HG03521 (cell line): ENCODE data around the gene ANKS6.
"Not testable (repeated sequence)": the region's sequence is repeated elsewhere in the genome, so short reads cannot be mapped to it uniquely, and the experiment has no call there.

Experiments
- ATAC-seq: cut with Tn5 transposase; IDR thresholded peaks from one replicate; pipeline ENCODE4 v1.9.1; 2021; ENCODE audit warnings: mild to moderate bottlenecking, moderate library complexity; ENCODE audit not compliant: unreplicated experiment

ANKS6 gene

DNA sequence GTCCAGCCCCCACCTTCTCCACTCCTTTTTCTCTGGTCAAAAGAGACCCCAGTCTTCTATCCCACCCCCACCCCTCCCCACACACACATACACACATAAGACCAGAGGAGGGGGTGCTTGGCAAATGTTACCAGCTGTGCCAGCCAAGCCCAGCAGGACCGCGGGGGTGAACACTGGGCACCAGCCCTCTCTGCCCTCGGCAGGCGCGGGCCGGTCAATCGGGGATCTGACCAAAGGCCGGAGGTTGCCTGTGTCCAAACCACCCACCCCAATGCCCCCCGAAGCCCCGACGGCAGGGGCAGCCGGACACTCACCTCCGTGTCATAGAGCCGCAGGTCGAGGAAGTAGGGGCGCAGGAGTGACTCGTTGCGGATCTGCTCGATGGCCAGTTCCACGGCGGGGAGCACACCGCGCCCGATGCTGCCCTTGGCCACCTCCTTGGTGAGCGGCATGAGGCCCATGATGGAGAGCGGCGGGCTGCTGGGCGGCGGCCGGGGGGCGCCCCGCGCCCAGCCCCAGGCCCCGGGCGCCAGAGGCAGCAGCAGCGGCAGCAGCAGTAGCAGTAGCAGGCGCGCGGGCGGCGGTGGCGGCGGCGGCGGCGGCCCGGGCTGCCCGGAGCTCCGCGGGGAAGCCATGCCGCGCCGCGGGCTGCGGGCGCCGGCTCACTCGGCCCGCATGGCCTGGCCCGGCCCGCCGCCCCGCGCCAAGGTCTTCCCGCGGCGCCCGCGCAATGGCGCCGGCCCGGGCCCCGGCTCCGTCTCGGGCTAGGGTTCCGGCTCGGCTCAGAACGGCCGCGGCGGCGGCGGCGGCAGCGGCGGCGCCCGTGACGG, 88.0 kb downstream of the ANKS6 start:
- ATAC-seq = no peak

DNA sequence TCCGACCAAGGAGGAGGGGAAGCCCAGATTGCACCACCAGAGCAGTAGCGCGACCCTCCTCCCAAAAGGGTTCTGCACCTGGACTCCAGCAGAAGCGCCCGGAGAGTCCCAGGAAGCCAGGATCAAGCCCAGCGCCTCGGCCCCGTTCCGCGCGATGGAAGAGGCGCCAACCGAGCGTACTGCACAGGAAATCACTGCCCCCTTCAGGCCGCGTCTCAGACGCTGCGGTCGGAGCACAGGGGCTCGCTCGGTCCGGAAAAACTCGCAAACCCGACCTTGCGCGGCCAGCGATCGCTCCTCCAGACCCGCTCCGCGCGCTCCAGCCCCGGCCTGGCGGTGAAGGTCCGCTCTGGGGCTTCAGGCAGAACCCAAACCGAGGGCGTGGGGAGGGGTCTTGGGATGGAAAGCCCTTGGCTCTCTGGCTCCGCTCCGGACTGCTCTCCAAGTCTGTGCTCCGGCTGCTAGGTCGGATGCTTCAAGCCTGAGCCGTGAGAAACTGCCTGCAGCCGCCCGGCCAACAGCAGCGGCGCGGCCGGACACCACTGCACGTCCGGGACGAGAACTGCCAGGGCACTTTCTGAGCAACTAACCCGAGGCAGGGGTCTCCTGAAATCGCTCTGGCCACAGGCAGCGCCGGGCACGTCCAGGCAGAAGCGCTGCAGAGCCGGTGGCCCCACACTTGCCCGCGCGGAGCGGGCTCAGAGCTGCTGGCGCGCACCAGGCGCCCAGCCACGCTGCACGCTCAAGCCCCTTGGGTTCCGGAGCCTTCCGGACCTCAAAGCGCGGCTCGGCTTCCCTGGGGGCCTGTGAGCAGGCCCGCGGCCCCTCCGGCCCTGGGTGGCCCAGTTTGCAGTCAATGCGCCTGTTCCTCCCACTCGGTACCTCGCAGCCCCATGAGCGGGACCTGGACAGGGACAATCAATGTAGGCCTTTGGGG, 88.9 kb downstream of the ANKS6 start:
- no peak for ATAC-seq

DNA sequence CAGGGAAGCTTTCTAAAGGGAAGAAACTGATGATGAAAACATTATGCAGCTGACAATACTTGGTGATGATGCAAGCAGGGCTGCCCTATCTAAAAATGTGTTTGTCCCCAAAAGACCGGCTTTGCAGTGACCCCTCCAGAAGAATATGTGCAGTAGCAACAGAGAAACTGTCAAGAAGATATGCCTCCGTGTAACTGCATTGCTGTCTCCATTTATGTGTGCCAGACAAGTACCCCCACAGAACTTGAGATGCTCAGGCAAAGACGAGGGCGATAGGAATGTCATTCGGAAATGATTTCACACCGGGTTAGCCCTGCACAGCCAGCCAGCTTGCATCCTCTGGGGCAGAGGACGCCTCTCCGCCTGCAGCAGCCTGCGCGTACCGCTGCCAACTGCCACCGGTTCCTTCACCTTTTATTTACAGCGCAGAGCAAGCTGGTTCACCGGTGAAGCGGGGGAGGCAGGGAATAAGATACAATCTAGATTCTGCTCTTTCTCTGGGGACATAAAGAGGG, 89.6 kb downstream of the ANKS6 start:
- no peak for ATAC-seq

DNA sequence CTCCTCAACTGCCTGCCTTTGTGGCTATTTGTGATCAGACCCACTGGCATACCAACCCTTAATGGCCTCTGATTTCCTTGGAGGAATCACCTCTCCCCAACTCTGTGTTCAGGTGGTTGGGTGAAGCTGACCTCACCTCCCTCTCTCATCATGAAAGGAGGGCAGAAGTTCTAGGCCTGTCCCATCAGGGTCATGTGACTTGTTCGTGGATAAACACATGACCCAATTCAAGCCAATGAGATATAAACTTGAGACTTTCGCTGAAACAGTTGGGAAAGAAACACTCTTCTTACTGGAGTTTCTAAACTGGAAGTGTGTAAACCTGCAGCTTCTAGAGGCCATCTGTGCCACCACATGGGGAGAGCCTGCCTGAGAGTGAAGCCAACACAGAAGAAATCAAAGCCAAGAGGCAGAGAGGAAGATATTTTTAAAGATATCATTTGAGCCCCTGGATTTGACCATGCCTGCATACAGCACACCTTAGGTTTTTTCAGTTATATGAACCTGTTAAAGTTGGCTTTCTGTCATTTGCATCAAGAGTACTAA, 93.4 kb downstream of the ANKS6 start:
- ATAC-seq = no peak

DNA sequence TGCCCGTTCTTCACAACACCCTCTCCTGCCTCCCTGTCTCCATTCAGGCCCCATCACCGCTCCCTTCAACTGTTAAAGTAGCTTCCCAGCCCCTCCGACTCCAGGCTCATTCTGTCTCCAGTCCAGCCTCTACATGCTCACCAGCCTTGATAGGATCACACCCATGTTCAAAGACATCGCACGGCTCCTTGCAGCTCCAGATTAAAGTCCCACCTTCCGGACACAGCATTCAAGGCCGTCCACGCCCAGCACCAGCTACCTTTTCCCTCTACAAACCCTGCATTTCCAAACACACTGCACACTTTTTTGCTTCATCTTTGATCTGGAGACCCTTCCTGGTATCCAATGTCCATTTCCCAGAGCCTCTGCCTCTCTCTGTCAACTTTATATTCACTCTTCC, 94.0 kb downstream of the ANKS6 start:
- no peak for ATAC-seq

DNA sequence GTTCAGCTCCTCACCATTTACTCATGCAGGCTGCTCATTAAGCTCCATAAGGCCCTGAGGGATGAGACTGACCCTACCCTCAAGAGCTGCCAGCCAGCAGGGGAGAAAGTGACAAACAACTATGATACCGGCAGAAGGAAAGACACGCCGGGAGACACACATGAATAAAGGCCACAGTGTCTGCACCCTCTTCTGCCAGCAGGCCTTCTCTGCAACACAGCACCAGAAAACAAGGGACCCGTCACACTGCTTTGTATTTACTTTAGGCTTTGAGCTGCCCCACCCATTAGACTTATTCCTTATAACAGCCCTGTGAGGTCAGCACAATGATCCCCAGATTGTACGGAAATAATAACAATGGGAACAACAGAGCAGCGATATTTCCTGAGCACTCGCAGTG, 94.8 kb downstream of the ANKS6 start:
- ATAC-seq = no peak

DNA sequence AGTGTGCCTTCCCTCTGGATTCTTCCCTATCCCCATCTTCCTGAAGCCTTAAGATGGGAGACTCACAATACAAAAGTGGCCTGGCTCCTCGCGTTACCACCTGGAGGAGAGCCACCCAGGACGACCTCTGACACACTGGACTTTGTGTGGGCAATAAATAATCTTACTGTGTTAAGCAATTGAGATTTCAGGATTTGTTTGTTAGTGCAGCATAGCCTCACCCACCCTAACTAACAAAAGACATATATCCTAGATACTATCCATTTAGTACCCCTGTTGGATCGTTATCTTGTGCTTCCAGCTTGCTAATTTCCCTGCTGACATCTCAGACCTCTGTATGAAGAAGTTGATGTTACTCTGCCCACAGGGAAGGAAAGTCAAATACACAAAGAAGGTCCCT, 95.6 kb downstream of the ANKS6 start:
- no peak for ATAC-seq

DNA sequence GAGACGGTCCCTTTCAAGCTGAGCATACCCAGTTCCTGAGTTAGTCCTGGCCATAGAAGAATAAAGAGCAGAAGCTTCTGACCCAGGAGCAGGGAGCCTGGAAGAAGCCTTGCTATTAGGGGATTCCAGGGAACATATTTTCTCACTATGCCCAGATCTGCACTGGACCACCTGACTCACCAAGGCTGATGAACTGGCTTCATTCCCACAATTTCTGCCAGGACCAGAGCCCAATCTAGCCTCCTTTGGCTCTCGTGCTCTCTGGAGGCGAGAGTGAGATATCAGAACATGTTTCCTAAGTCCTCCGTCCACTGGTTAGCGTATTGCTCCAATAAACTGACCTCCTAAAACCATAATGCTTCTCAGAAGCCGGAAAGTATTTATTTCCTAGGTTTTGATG, 97.5 kb downstream of the ANKS6 start:
- no peak for ATAC-seq

DNA sequence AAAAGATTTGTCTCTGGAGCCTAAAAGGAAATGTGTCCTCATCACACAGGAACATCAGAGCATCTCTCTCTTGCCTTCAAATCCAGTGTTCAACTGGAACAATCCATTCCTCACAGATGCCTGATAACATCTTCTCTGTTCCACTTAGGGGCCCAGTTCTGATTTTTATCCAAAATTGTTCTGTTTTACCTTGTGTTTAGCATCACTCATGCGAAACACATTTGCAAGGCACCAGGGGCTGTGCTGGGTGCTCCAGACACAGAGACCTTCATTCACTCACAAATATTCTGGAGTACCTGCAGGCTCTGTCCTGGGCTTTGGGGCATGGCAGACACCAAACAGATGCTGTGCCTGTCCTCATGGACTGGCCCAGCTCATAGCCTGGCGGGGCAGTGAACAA, 101.4 kb downstream of the ANKS6 start:
- no peak for ATAC-seq

DNA sequence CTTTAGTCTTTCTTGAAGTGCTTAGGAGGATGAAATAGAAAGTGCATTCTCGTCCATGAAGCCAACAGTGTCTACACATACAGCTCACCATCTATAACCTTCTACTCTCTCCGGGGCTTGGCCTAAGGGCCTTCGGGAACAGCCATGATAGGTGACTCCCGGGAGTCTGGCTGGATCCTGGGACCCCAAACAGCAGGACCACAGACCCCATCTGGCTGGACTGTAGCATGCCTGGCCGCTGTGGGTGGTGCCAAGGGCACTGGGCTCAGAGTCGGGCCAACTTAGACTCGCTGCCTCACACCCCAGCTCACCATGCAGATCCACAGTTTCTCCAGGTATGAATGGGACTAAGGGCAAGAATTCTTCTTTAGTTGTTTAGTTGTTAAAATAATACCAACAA, 104.0 kb downstream of the ANKS6 start:
- no peak for ATAC-seq

DNA sequence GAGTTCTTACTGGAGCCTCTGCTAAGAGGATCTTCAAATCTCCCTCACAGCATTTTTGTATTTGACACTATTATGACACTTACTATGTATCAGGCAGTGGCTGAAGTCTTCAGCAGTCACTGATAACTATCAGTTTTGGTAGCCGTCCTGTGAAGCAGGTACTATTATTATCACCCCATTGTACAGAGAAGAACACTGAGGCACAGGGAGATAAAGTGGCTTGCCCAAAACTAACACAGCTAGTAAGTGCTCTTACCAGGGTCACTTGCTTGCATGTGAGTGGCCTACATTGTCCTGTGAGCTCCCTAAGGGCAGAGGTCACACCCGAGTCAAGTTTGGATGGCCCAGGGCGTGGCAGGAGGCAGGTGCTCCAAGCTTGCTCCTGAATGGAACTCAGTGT, 104.5 kb downstream of the ANKS6 start:
- no peak for ATAC-seq

DNA sequence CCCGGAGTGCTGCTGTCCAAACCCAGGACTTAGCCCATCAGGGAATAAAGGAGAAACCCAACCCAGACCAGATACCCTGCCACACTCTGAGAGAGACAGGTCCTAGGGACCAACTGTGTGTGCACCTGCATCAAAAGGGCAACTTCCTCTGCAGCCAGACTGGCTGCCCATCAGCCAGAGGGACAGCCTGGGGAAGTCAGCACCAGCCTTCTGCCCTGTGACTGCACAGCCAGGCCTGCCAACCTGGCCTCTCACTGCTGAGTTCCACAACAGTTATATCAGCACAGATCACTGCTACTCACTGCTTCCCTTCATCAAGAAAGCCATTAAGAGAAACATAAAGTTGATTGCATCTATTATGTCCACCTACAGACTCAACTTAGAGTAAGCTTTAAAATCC, 105.7 kb downstream of the ANKS6 start:
- ATAC-seq = no peak

DNA sequence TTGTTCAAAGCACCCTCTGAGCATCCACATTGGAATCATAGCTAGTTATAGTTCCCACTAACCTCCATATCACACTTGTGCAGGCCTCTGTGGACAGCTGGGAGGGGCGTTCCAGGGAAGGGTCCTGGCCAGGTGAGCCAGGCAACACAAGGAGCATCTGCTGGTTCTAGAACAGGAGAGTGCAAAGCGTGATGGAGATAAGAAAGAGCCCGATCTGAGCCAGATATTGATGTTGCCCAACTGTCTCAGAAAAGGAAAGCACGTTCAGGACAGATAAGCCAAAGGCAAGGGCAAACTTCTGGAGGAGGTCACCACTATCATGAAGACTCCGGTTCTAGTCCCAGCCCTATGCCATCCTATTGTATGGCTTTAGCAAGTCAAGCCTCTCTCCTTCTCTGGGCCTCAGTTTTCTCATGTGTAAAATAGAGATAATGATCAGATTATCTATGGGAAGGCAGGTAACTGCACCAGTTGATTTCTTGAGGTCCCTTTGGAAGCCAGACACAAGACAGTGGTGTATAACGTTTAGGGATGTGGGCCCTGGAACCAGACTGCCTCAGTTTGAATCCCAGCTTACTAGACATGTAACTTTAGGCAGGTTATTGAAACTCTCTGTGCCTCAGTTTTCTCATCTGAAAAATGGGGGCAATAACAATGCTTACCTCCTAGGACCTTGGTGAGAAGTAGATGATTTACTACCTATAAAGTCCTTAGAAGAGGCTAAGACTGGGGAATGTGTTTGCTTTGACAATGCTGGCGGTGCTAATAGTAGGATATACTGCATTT, 107.5 kb downstream of the ANKS6 start:
- ATAC-seq = no peak

DNA sequence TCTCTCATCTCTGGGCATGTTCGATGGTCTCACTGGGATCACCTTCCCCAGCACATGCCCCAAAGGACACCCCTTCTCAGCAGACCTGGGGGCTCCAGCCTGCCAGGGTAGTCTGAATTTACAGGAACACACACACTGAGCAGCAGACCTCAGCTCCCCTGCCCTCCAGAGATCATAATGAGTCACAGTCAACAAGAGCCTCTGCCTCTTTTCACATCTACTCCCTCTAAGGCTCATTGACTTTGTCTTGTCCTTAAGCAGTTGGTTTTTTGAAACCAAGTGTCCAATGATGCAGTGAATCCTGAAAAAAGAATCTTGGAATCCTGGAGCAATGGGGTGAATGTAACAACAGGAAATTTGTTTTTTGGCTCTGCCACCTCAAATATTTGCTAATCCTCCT, 108.4 kb downstream of the ANKS6 start:
- ATAC-seq = no peak

DNA sequence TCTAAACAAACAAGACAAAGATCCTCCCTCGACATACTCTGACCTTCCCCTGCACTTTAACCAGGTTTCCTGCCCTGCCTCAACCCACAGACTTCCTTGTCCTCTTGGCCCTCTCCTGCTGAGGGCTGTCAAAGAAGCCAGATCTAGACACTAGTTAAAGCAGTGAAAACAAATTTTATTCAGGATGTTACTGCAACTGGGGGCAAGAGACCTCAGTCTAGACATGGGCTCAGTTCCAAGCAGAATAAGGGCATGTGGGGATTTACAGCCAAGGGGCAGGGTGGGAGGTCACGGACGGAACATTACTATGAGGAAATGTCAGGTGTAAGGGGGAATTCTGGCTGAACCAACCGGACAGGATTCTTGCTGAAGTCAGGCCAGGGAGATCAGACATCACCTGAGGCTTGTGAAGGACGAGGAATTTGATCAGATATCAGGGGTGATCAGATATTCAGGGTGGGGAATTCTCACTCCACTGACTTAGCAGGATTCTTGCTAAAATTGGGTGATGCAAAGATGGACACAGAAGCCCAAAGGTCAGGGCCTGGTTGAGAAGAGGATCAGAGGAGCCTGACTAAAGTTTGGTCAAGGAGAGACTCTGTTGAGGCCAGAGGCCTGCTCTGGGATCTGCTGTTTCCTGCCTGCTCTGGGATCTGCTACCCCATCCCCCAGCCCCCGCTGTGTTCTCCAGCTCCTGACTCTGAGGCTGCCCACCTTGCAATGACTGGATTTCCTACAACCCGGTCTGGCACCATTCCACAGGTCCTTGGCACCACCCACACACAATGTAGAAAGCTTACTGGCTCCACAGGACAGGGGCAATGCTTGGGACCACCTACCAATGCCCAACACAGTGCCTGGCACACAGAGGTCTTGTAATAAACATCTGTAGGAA, 109.1 kb downstream of the ANKS6 start:
- no peak for ATAC-seq

DNA sequence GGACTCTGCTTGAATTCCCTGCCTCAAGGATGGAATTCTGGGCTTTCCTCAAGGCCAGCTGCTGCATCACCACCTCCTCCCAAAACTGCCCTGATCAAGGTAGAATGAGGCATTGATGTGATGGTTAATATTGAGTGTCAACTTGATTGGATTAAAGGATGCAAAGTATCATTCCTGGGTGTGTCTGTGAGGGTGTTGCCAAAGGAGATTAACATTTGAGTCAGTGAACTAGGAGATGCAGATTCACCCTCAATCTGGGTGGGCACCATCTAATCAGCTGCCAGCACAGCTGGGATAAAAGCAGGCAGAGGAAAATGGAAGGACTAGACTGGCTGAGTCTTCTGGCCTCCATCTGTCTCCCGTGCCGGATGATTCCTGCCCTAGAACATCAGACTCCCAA, 111.5 kb downstream of the ANKS6 start:
- ATAC-seq = not testable (repeated sequence)
